A673 (cell line): ENCODE data around the gene PHF20.
"Not testable (repeated sequence)": the region's sequence is repeated elsewhere in the genome, so short reads cannot be mapped to it uniquely, and the experiment has no call there.

Experiments
- CTCF ChIP-seq: fragments of 300-800, 200-600 bp; sonication (generic); conservative IDR thresholded peaks from 2 replicates; pipeline ENCODE4 v1.5.1; 2017; ENCODE audit warnings: low read depth, mild to moderate bottlenecking, antibody characterized with exemption, low read length, moderate library complexity, mixed read lengths
- EZH2 ChIP-seq: fragments of 200-600 bp; sonication (generic); IDR thresholded peaks from 2 replicates; pipeline ENCODE4 v1.6.1; 2017; ENCODE audit warnings: borderline replicate concordance, low read depth, mild to moderate bottlenecking, mixed read lengths, antibody characterized with exemption, low read length; ENCODE audit not compliant: poor library complexity, severe bottlenecking

GRCh38 chr20:35723275-35723639 lies 48.6 kb upstream of the PHF20 start:
- TF ChIP-seq CTCF, EZH2: not testable (repeated sequence)
